Neural cell (in vitro differentiated cells): ENCODE data around the gene SWSAP1.

Source experiments
- CTCF ChIP-seq: fragments of 450-650 bp; IDR thresholded peaks from 2 replicates; pipeline ENCODE4 v1.5.1; 2014; ENCODE audit warnings: antibody characterized with exemption, mild to moderate bottlenecking, moderate library complexity; ENCODE audit not compliant: poor library complexity, severe bottlenecking
- EP300 ChIP-seq: fragments of 450-650 bp; conservative IDR thresholded peaks from 2 replicates; pipeline ENCODE4 v1.6.1; 2014; ENCODE audit warnings: antibody characterized with exemption, mild to moderate bottlenecking, moderate library complexity; ENCODE audit not compliant: poor library complexity, severe bottlenecking
- EZH2 ChIP-seq: fragments of 200-600, 300-800 bp; shearing (Covaris generic), sonication (generic); IDR thresholded peaks from 2 replicates; pipeline ENCODE4 v1.6.1; 2014; ENCODE audit warnings: antibody characterized with exemption, low read length, borderline replicate concordance, mild to moderate bottlenecking; ENCODE audit not compliant: insufficient read depth, poor library complexity, severe bottlenecking
- POLR2AphosphoS5 ChIP-seq: IDR thresholded peaks from 2 replicates; pipeline ENCODE4 v1.6.1; 2012
- REST ChIP-seq: IDR thresholded peaks from 2 replicates; pipeline ENCODE4 v1.6.1; 2012; ENCODE audit warnings: borderline replicate concordance
- TAF1 ChIP-seq: IDR thresholded peaks from 2 replicates; pipeline ENCODE4 v1.6.1; 2012; ENCODE audit warnings: low read depth

GRCh38 chr19:11359421-11359820 lies 15.0 kb upstream of the SWSAP1 start:
- TF ChIP-seq CTCF, result no peak
- TF ChIP-seq EP300, result no peak
- TF ChIP-seq TAF1, result no peak
- no peak for TF ChIP-seq REST
- no peak for TF ChIP-seq EZH2
- TF ChIP-seq POLR2AphosphoS5, result no peak
